ENCODE results near the gene AKAP9.

DNA sequence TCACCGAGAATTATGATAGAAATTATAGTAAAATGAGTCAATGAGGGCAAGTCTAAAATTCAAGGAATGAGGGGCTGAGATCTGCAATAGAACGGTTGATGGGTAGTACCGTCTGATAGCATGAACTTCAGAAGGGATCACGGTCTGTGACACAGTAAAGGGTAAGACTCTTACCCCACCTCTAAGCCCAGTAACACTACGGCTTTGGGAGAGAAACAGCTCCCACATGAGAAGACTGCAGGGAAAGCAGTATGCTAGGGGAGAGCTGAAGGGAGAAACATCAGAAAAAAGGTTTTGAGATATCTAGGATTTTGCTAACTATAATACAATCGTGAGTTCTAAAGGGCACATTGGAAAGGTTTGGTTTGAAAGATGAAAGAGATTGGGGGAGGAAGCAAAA, 12.8 kb upstream of the AKAP9 start:
- TF ChIP-seq, protein P1, sequence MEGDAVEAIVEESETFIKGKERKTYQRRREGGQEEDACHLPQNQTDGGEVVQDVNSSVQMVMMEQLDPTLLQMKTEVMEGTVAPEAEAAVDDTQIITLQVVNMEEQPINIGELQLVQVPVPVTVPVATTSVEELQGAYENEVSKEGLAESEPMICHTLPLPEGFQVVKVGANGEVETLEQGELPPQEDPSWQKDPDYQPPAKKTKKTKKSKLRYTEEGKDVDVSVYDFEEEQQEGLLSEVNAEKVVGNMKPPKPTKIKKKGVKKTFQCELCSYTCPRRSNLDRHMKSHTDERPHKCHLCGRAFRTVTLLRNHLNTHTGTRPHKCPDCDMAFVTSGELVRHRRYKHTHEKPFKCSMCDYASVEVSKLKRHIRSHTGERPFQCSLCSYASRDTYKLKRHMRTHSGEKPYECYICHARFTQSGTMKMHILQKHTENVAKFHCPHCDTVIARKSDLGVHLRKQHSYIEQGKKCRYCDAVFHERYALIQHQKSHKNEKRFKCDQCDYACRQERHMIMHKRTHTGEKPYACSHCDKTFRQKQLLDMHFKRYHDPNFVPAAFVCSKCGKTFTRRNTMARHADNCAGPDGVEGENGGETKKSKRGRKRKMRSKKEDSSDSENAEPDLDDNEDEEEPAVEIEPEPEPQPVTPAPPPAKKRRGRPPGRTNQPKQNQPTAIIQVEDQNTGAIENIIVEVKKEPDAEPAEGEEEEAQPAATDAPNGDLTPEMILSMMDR (IDR thresholded peaks at IDR 0.05; ENCODE audit: insufficient read depth, low read length, poor library complexity, severe bottlenecking): no peak
- no peak for TF ChIP-seq EZH2phosphoT487 (conservative IDR thresholded peaks at IDR 0.05; ENCODE audit: low read length)
